ELR (cell line): ENCODE data around the gene C5orf15.
"Not testable (repeated sequence)": the region's sequence is repeated elsewhere in the genome, so short reads cannot be mapped to it uniquely, and the experiment has no call there.

ENCODE experiments used
- DNase-seq: peaks from one replicate; pipeline ENCODE4 v3.0.0-alpha.2; 2015; ENCODE audit warnings: low read depth

Gene C5orf15

DNA sequence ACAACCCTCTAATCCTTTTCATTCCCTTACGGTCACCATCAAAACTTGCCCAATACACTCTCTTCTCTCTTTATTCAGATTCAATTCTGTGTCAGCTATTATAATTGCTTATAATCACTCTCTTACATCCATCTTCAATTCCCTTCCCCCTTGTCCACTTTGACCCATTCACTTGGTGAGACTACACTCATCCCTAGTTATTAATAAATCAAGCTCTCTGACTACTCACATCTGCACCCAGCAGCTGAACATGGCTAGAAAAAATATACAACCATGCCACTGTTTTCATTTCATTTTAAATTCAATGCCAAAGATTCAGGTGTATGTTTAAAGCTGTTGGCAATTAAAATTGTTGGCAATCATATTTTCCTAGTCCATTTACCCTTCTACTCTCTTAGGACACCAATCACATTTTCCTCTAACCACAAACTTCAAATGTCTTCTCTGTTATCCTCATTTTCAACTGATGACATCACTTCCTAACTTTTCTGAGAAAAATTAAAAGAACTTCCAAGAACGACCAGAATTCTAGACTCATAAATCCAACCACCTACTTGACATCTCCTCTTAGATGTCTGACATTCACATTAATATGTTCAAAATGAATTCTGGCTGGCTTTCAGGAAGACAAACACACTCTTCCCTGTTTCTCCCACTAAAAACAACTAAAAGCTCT lies 5.5 kb downstream of the C5orf15 start:
- peak; percentile 58 for DNase-seq

DNA sequence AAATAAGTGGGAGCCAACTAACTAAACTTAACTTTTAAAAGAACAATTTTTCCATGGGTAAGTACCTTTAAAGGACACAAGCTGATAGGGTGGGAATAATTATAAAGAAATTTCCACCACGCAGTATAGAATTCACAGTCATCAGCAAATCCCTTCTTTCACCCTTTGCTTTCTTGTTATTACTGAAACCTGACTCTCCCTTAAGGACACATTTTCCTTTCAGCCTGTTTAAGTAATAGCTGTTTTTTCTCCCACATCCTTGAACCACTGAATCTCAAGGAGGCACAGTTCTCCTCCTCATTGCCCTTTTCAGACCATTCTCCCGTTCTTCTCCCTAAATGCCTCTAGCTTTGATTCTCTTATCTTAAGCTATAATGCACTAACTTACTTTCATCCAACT lies 6.3 kb downstream of the C5orf15 start:
- no peak for DNase-seq

DNA sequence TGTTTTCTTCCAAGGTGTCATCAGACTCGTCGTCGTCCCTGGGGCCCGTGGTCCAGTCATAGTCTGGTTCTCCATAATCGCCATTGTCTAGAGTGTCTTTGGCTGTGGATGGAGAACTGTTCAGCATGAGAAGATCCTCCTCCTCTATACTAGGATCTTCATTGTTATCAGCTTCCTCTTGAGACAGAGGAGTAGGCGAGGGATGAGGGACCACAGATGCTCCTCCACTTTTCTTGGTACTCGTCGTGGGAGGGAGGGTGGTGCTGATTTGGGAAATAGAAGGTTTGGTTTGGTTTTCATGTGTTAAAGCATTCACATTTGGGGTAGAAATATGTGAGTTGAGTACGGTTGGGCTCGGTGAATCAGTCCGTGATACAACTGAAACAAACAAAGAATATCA lies 8.8 kb downstream of the C5orf15 start:
- no peak for DNase-seq

DNA sequence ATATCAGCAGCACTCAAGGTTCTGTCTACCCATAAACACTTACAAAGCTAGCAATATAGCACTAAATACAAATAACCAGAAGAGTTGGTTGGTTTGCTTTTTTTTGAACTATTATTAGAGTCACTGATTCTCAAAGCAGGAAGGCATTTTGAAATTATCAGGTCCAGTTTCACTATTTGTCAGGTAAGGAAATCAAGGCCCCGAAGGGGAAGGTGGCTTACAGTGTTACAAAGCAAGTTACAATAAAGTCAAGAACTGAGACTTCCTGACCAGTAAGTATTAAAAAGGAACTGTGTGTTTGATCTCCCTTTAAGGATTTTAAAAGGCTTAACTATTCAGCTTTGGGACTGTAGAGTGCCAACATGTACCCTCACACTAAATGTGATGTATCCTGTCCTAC lies 10.8 kb downstream of the C5orf15 start:
- DNase-seq, result no peak

GRCh38 chr5:133957080-133957479 lies 11.3 kb downstream of the C5orf15 start:
- DNase-seq, result no peak

- not testable (repeated sequence) for DNase-seq
Measured at GRCh38 chr5:133956196-133956595, 12.2 kb downstream of the C5orf15 start.

- DNase-seq, result no peak
Measured at GRCh38 chr5:133953568-133954145, 14.8 kb downstream of the C5orf15 start.

DNA sequence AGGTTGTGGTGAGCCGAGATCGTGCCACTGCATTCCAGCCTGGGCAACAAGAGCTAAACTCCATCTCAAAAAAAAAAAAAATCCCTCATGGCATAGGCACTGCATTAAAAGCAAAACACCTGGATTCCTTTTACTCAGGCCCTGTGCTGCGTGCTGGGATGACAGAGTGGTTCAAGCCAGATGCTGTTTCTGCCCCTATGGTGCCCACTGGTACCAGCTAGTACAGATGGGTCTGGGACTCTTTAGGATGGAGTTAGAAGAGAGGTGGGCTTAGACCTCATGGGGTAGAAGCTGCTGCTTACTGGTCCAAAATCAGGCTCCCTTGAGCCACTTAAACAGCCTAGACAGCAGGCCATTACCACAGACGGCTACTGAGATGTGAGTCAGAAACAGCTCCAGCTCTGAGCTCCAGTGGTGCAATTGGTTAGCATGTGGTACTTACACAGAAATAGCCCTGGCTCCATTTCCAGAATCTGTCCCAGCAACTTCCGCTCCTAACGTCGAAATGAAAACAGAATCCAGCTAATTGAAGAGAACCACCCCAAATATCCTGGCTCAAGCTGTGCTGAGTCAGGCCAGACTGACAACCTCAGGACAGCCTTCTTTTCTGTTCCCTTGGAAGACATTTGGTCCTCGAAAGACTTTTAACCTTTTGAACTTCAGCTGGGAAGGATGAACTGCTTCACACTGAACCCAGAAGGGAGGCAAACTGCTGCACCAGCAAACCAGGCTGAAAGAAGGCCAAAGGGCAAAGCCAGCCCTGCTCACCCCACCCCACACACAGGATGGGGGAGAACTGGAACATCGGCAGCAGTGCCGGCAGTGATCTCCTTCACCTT lies 15.5 kb downstream of the C5orf15 start:
- DNase-seq, result peak; percentile 76

GRCh38 chr5:133950821-133951612 lies 17.4 kb downstream of the C5orf15 start:
- DNase-seq, result no peak

DNA sequence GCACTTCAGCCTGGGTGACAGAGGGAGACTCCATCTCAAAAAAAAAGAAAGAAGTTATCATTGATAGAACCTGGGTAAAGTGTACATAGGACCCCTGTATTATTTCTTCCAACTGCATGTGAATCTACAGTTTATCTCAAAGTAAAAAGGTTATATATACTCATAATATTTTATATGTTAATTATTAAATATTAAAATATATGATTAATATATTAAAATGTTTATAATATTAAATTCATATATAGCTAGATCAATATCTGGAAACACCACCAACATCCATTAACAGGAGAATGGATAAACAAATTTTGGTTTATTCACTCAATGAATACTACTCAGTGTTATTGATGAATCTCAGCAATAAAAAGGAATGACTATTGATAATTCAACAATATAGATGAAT lies 19.7 kb downstream of the C5orf15 start:
- DNase-seq, result no peak

GRCh38 chr5:133947431-133947841 lies 21.0 kb downstream of the C5orf15 start:
- peak; percentile 17 for DNase-seq

GRCh38 chr5:133945568-133945967 lies 22.9 kb downstream of the C5orf15 start:
- DNase-seq, result no peak

DNA sequence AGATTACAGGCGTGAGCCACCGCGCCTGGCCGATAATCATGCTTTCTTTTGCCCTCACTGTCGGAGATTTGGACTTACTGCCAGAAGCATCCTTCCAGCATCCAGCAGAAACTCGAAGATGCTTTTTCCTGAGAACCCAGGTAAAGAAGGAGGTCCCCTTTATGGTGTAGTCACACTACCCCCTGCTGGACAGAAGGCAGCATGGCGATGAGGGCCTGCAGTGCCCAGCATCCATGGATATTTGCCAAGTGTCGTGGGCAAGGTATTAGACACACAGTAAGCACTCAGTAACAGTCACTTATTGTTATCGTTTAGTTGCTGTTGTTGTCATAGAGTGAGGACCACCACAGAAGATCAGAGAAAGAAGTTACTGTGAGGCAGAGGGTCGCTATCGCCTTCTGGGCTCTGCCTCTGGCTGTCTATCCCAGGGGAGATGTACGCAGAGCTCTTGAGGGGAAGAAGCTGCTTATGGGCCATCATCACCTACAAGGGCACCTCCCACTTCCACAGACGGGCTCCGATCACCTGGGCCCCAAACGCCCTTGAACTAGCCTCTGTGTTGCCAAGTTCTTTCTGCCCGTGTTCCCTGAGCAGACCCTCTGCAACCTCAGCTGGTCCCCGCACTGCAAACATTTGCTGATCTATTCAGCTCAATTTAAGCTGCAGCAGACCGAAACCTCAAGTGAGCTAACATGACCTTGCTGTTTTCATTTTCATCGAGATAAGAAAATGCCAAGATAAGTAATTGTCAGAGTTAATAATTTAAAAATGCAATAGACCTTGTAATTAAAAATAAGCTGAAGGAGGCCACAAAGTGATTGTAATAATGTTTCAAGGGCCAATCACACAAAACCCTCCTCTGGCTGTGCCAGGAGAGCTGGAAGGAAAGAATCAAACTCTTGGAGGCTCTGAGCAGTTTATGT lies 23.9 kb downstream of the C5orf15 start:
- DNase-seq, result peak; percentile 81

DNA sequence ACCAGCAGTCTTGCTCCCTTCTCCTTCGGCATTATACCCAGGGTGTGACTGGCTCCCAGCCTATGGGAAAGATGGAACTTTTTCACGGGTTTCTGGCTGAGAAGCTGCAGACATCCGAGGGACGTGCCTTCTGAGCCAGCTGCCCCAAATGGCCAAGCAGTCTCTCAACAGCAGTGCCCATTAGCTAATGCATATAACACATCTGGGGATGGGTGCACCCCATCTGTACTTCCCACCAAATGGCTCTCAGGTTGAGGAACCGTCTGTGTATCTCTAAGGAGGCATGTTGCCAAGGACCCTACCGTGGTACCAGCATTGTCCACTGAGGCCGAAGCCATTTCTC lies 25.0 kb downstream of the C5orf15 start:
- no peak for DNase-seq

DNA sequence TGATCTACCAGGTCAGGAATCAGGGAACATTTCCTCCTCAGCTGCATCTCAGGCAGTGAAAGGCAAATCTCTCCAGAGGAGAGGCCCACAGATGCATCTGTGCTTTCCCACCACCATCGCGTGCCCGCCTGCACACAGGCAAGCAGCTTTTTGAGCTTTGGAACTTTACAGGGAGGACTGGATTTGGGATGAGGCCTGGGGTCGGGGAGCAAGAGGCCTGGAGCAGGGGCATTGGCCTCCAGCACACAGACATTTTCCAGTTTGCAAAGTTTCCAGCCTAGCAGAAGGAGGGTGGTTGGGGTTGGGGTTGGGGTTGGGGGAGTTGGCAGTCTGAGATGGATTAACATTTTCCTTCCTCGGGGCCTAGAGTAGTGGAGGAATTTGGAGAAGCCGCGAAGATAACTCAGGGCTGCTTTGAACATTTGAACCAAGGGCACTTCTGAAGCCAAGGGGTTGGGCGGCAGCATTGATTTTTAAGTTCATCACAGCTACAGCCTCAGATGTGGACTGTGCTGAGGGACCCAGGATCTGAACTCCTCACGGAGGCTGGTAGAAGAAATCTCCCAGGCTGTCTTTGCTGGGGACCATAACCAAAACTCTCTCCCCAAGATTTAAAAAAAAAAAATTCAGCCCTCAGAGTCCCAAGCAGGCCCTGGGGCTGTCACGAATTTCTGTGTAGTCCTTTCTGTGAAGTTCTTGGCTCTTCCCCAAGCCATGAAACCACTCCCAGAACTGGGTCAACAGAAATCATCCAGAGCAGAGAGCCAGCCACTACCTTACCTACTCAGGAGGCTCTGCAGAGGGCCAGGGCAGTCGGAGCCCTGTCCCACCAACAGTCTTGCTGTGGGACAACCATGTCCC lies 25.6 kb downstream of the C5orf15 start:
- DNase-seq, result no peak

DNA sequence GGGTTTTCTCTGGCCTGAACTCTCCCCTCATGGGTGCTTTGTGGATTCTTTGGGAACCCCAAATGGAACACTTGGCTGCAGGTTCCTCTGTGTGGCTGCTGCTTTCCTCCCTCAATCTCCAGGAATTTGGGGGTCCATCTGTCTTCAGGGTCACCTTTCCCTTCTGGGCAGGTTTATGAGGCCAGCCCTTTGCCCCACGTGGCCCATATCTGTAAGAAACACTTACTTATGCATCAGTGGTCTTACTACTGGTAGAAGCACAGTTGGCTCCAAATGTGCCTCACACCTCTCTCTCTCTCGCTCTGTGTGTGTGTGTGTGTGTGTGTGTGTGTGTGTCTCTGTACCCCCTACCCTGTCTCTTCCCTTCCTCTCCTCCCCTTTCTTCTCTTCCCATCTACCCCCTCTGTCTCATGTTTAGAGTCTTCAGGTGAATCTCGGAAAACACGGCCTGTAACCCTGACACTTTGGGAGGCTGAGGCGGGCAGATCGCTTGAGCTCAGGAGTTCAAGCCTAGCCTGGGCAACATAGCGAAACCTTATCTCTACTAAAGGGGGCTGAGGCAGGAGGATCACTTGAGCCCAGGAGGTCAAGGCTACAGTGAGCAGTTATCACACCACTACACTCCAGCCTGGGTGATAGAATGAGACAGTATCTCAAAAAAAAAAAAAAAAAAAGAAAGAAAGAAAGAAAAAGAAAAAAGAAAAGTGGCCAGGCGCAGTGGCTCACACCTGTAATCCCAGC lies 26.8 kb downstream of the C5orf15 start:
- DNase-seq, result no peak

DNA sequence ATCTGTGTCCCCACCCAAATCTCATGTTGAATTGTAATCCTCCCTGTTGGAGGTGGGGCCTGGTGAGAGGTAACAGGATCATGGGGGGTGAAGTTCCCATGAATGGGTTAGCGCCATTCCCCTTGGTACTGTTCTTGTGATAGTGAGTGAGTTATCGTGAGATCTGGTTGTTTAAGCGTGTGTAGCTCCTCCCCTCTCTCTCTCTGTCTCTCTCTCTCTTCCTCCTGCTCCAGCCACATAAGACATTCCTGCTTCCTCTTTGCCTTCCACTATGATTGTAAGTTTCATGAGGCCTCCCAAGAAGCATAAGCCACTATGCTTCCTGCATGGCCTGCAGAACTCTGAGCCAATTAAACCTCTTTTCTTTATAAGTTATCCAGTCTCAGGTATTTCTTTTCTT lies 28.8 kb downstream of the C5orf15 start:
- DNase-seq, result no peak

DNA sequence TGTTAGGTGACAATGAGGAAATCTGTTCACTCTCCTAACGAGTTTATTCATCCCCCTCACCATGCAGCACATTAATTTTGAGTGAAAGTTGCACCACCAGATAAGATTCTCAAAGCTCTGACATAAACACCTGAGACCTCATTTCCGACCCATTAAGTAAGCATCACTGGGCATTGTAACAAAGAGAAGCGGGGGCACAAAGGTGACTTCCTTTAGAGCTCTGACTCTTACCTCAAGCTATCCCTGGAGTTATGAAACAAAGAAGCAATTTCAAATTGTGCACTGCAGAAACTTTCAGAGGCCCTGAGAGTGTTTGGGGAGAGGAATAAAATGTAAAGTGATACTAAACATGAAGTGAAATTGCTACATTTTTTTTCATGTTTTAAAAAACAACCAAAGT lies 29.5 kb downstream of the C5orf15 start:
- DNase-seq, result no peak

- DNase-seq, result no peak
Measured at GRCh38 chr5:133938039-133938821, 30.2 kb downstream of the C5orf15 start.
